Osteocyte (in vitro differentiated cells): ENCODE data around the gene CD83. TPM values are rescaled to one million over a fixed set of nuclear protein-coding genes. Genes with fewer than 3 reads are reported as not detected.

Source experiments
- DNase-seq: peaks from one replicate; pipeline ENCODE4 v3.0.0; 2021; ENCODE audit warnings: mixed read lengths; ENCODE audit not compliant: unreplicated experiment; ENCODE audit errors: extremely low spot score
- H3K27ac Mint-ChIP-seq: one replicate; pipeline ENCODE4 v1.8.0; 2021; ENCODE audit warnings: mild to moderate bottlenecking, mixed read lengths; ENCODE audit not compliant: unreplicated experiment
- H3K27me3 Mint-ChIP-seq: one replicate; pipeline ENCODE4 v1.8.0; 2021; ENCODE audit warnings: mixed read lengths; ENCODE audit not compliant: unreplicated experiment
- H3K36me3 Mint-ChIP-seq: one replicate; pipeline ENCODE4 v1.8.0; 2021; ENCODE audit warnings: mixed read lengths; ENCODE audit not compliant: unreplicated experiment
- H3K4me1 Mint-ChIP-seq: one replicate; pipeline ENCODE4 v1.8.0; 2021; ENCODE audit warnings: mixed read lengths; ENCODE audit not compliant: unreplicated experiment
- H3K4me3 Mint-ChIP-seq: one replicate; pipeline ENCODE4 v1.8.0; 2021; ENCODE audit warnings: mild to moderate bottlenecking, moderate library complexity, mixed read lengths; ENCODE audit not compliant: unreplicated experiment
- H3K9me3 Mint-ChIP-seq: one replicate; pipeline ENCODE4 v1.8.0; 2021; ENCODE audit warnings: mixed read lengths; ENCODE audit not compliant: unreplicated experiment
- CTCF ChIP-seq: fragments of 200-600 bp; sonication (generic); IDR thresholded peaks from 2 replicates; pipeline ENCODE4 v1.5.0; 2021; ENCODE audit warnings: antibody characterized with exemption, mild to moderate bottlenecking, moderate library complexity
- total RNA-seq: library from RNA; stranded (reverse); gene quantifications from 2 replicates; pipeline ENCODE4 v1.2.1, GENCODE V29; 2021

The CD83 gene
- total RNA-seq, 1 donor from 2014 or later, result 1.4 TPM

GRCh38 chr6:14105547-14105946 lies 12.0 kb upstream of the CD83 start:
- no peaks in the 10 kb centered on the region for H3K9me3 Mint-ChIP-seq
- no peak for TF ChIP-seq CTCF
- H3K4me3 Mint-ChIP-seq, result no peak overlapping the region
- no peak overlapping the region for H3K27ac Mint-ChIP-seq
- no peaks in the 10 kb centered on the region for H3K4me1 Mint-ChIP-seq
- H3K27me3 Mint-ChIP-seq, result peaks cover 47% of the 10 kb centered on the region
- H3K36me3 Mint-ChIP-seq, result no peaks in the 10 kb centered on the region
- DNase-seq, result no peak

- TF ChIP-seq CTCF, result no peak
- no peaks in the 10 kb centered on the region for H3K4me1 Mint-ChIP-seq
- DNase-seq, result no peak
- H3K27me3 Mint-ChIP-seq, result peaks cover 40% of the 10 kb centered on the region
- H3K27ac Mint-ChIP-seq, result no peak overlapping the region
- no peaks in the 10 kb centered on the region for H3K36me3 Mint-ChIP-seq
- no peaks in the 10 kb centered on the region for H3K9me3 Mint-ChIP-seq
- H3K4me3 Mint-ChIP-seq, result no peak overlapping the region
These were observed 10.6 kb upstream of the CD83 start for GRCh38 chr6:14107000-14107399.

DNA sequence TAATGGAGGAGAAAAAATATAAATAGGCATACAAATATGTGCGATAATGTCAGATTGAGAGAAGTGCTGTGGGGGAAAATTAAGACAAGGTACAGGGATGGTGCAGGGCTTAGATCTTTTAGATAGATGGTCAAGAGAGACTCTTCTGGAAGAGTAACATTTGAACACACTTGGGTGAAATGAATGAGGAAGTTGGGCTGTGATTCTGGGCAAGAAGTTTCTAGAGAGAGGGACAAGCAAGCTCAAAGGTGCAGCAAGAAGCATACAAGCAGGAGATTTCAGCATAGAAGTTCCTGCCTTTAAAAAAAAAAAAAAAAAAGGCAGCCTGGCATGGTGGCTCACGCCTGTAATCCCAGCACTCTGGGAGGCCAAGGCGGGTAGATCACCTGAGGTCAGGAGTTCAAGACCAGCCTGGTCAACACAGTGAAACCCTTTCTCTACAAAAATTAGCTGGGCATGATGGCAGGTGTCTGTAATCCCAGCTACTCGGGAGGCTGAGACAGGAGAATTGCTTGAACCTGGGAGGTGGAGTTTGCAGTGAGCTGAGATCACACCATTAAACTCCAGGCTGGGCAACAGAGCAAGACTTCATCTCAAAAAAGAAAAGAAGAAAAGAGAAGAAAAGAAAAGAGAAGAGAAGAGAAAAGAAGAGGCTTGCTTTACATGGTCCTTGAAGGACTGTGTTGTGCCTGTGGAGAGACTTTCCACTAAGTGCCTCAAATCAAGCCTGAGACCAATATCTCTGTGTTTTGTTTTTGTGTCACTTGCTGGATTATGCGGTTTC lies 9.7 kb upstream of the CD83 start:
- H3K4me1 Mint-ChIP-seq, result no peaks in the 10 kb centered on the region
- H3K36me3 Mint-ChIP-seq, result no peaks in the 10 kb centered on the region
- TF ChIP-seq CTCF, result no peak
- no peak overlapping the region for H3K27ac Mint-ChIP-seq
- no peak overlapping the region for H3K4me3 Mint-ChIP-seq
- H3K9me3 Mint-ChIP-seq, result no peaks in the 10 kb centered on the region
- peaks cover 42% of the 10 kb centered on the region for H3K27me3 Mint-ChIP-seq
- no peak for DNase-seq

DNA sequence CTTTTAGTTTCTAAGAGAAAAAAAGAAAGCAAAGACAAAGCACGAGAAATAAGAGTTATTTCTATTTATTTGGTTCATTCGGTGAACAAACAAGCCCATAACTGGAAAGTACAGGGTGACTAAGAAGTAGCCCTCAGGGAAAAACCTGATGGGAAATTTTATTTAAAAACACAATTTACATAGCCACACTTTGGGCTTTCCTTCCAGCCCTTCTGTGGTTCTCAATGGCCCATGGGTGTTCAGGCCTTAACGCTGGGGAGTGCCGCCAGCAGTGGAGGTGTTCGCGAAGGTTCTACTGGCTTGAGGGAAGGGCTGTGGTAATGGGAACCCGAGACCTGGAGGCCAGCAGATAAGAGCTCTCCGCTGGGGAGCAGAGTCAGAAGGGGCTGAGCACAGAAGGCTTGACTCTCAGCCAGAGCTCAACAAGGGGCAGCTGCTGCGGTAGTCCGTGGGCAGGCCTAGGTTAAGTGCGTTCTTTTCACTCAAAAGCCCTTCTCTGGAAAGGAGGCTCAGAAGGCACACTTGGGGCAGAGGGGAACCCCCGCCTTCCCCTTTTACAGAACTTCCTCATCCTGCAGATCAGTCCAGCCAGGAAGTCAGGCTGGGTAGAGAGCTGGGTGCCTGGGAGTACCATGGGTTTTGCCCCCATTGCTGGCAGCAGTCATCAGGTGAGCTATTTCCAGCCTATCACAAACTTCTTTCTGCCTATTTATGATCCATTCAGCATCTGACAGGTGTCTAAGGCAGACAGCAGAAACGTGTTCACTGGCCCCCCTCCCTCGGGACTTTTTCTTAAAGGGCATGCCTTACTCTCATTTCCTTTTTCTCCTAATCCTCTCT lies 8.8 kb upstream of the CD83 start:
- TF ChIP-seq CTCF, result no peak
- no peaks in the 10 kb centered on the region for H3K36me3 Mint-ChIP-seq
- H3K27me3 Mint-ChIP-seq, result peaks cover 40% of the 10 kb centered on the region
- DNase-seq, result no peak
- no peaks in the 10 kb centered on the region for H3K4me1 Mint-ChIP-seq
- H3K9me3 Mint-ChIP-seq, result no peaks in the 10 kb centered on the region
- no peak overlapping the region for H3K4me3 Mint-ChIP-seq
- no peak overlapping the region for H3K27ac Mint-ChIP-seq

DNA sequence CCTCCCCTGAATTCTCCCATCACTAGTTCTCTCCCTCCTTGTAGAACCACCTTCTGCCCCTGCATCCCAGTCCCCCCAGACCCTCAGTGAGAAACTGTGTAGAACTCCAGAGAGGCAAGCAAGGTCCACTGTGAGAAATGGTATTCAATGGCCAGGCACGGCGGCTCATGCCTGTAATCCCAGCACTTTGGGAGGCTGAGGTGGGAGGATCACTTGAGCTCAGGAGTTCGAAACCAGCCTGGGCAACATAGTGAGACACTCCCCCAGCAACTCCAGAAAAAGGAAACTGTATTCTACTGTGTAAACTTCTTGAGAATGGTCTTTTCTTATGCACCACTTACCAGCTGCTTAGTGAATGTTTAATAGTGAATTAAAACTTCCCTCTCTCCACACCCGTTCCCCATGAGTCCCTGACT lies 8.2 kb upstream of the CD83 start:
- Mint-ChIP-seq H3K9me3 (no peaks in the 10 kb centered on the region), H3K27ac (no peak overlapping the region), H3K27me3 (peaks cover 37% of the 10 kb centered on the region), H3K4me1 (no peaks in the 10 kb centered on the region), H3K36me3 (no peaks in the 10 kb centered on the region), H3K4me3 (no peak overlapping the region)
- no peak for TF ChIP-seq CTCF
- no peak for DNase-seq
